ENCODE data around the gene SORCS1.

GRCh38 chr10:106894692-106895091 is 269.8 kb downstream of the SORCS1 start:
- no peak for TF ChIP-seq CTCF (IDR thresholded peaks at IDR 0.05; ENCODE audit: low read length)
- TF ChIP-seq EZH2 (IDR thresholded peaks at IDR 0.05; ENCODE audit: borderline replicate concordance, low read length): no peak
